ENCODE results near the gene TMEM108. TPM values are rescaled to one million over a fixed set of nuclear protein-coding genes. Genes with fewer than 3 reads are reported as not detected.

TMEM108 gene
- total and polyA plus RNA-seq, 2 donors (not counting 1 experiment from before 2014, with no cell fraction given), result 0.10 to 0.17 TPM

GRCh38 chr3:133390715-133391114 lies 352.5 kb downstream of the TMEM108 start:
- Histone ChIP-seq H3K4me3 (replicated peaks in 1 of 4; ENCODE audit: control extremely low read depth in 1 of 4, insufficient read depth in 1 of 4, low read depth in 3 of 4, low read length in 4 of 4) (no peak overlapping the region), H3K9ac (ENCODE audit: insufficient read depth, low read length) (no peak overlapping the region), H4K20me1 (ENCODE audit: control insufficient read depth, extremely low read depth, insufficient read depth, low read length) (no peaks in the 10 kb centered on the region), H3K27ac (ENCODE audit: insufficient read depth, low read length) (no peak overlapping the region), H3K36me3 (ENCODE audit: control insufficient read depth, insufficient read depth, low read length) (no peaks in the 10 kb centered on the region), H2AFZ (ENCODE audit: low read length) (no peak overlapping the region), H3K79me2 (ENCODE audit: control insufficient read depth, insufficient read depth, low read length) (no peaks in the 10 kb centered on the region), H3K4me1 (ENCODE audit: control insufficient read depth, extremely low read depth, insufficient read depth, low read length) (no peaks in the 10 kb centered on the region), H3K4me2 (ENCODE audit: extremely low read depth, insufficient read depth, low read length) (no peak overlapping the region), H3K27me3 (ENCODE audit: control insufficient read depth, insufficient read depth, low read length) (no peaks in the 10 kb centered on the region), H3K9me3 (ENCODE audit: control insufficient read depth, insufficient read depth, low read depth, low read length) (no peaks in the 10 kb centered on the region)
- TF ChIP-seq CTCF (conservative IDR thresholded peaks at IDR 0.05 in 1 of 2, IDR thresholded peaks at IDR 0.05 in 1 of 2; ENCODE audit: low read depth in 1 of 2, low read length in 2 of 2) (no peak), EZH2 (IDR thresholded peaks at IDR 0.05; ENCODE audit: low read length, missing control alignments) (no peak)
- DNase-seq (ENCODE audit: low read depth in 2 of 2), result no peak

- H3K4me3 ChIP-seq (replicated peaks in 1 of 4; ENCODE audit: control extremely low read depth in 1 of 4, insufficient read depth in 1 of 4, low read depth in 3 of 4, low read length in 4 of 4), result no peak overlapping the region
- H3K4me2 ChIP-seq (ENCODE audit: extremely low read depth, insufficient read depth, low read length), result no peak overlapping the region
- H3K36me3 ChIP-seq (ENCODE audit: control insufficient read depth, insufficient read depth, low read length), result no peaks in the 10 kb centered on the region
- H2AFZ ChIP-seq (ENCODE audit: low read length), result no peak overlapping the region
- no peak overlapping the region for H3K9ac ChIP-seq (ENCODE audit: insufficient read depth, low read length)
- no peaks in the 10 kb centered on the region for H3K27me3 ChIP-seq (ENCODE audit: control insufficient read depth, insufficient read depth, low read length)
- H4K20me1 ChIP-seq (ENCODE audit: control insufficient read depth, extremely low read depth, insufficient read depth, low read length), result no peaks in the 10 kb centered on the region
- no peaks in the 10 kb centered on the region for H3K9me3 ChIP-seq (ENCODE audit: control insufficient read depth, insufficient read depth, low read depth, low read length)
- no peaks in the 10 kb centered on the region for H3K4me1 ChIP-seq (ENCODE audit: control insufficient read depth, extremely low read depth, insufficient read depth, low read length)
- no peaks in the 10 kb centered on the region for H3K79me2 ChIP-seq (ENCODE audit: control insufficient read depth, insufficient read depth, low read length)
- no peak overlapping the region for H3K27ac ChIP-seq (ENCODE audit: insufficient read depth, low read length)
- TF ChIP-seq CTCF (conservative IDR thresholded peaks at IDR 0.05 in 1 of 2, IDR thresholded peaks at IDR 0.05 in 1 of 2; ENCODE audit: low read depth in 1 of 2, low read length in 2 of 2) (no peak), EZH2 (IDR thresholded peaks at IDR 0.05; ENCODE audit: low read length, missing control alignments) (no peak)
- no peak for DNase-seq (ENCODE audit: low read depth in 2 of 2)
Observed at GRCh38 chr3:133393204-133393603, 355.0 kb downstream of the TMEM108 start.

- Histone ChIP-seq H3K4me3 (replicated peaks in 1 of 4; ENCODE audit: control extremely low read depth in 1 of 4, insufficient read depth in 1 of 4, low read depth in 3 of 4, low read length in 4 of 4) (no peak overlapping the region), H3K4me2 (ENCODE audit: extremely low read depth, insufficient read depth, low read length) (no peak overlapping the region), H2AFZ (ENCODE audit: low read length) (no peak overlapping the region), H3K4me1 (ENCODE audit: control insufficient read depth, extremely low read depth, insufficient read depth, low read length) (no peaks in the 10 kb centered on the region), H3K9me3 (ENCODE audit: control insufficient read depth, insufficient read depth, low read depth, low read length) (no peaks in the 10 kb centered on the region), H3K27me3 (ENCODE audit: control insufficient read depth, insufficient read depth, low read length) (no peaks in the 10 kb centered on the region), H3K9ac (ENCODE audit: insufficient read depth, low read length) (no peak overlapping the region), H3K36me3 (ENCODE audit: control insufficient read depth, insufficient read depth, low read length) (no peaks in the 10 kb centered on the region), H3K27ac (ENCODE audit: insufficient read depth, low read length) (no peak overlapping the region), H3K79me2 (ENCODE audit: control insufficient read depth, insufficient read depth, low read length) (no peaks in the 10 kb centered on the region), H4K20me1 (ENCODE audit: control insufficient read depth, extremely low read depth, insufficient read depth, low read length) (no peaks in the 10 kb centered on the region)
- peak; percentile 31 to 36 for DNase-seq (ENCODE audit: low read depth in 2 of 2)
- TF ChIP-seq CTCF (conservative IDR thresholded peaks at IDR 0.05 in 1 of 2, IDR thresholded peaks at IDR 0.05 in 1 of 2; ENCODE audit: low read depth in 1 of 2, low read length in 2 of 2) (no peak), EZH2 (IDR thresholded peaks at IDR 0.05; ENCODE audit: low read length, missing control alignments) (no peak)
Observed at GRCh38 chr3:133393691-133394474, 355.7 kb downstream of the TMEM108 start.
